GM12873 (cell line): ENCODE data around the gene UNC13C.

Source experiments
- CTCF ChIP-seq: IDR thresholded peaks from 2 replicates; pipeline ENCODE4 v1.5.1; 2012; ENCODE audit warnings: low read depth, mild to moderate bottlenecking, moderate library complexity, low read length, control low read depth; ENCODE audit not compliant: insufficient read depth; ENCODE audit errors: missing control alignments

Gene UNC13C

DNA sequence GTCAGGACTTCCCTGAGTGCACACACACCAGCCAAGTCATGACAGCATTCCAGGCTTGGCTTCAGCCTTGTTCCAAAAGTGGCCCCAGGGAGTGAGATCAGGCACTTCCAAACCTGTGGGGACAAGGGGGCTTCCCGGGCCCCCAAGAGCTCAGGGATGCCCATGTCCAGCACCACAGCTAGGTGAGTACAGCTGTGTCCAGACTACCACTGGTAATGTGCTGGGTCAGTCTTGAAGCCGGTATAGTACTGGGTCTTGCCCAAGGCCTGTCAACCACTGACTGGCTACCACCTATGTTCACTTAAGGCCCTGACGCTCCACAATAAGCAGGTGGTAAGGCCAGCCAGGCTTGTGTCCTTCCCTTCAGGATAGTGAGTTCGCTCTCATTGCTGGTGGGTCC lies 249.3 kb downstream of the UNC13C start:
- no peak for TF ChIP-seq CTCF

GRCh38 chr15:54250326-54250725 lies 272.1 kb downstream of the UNC13C start:
- no peak for TF ChIP-seq CTCF

DNA sequence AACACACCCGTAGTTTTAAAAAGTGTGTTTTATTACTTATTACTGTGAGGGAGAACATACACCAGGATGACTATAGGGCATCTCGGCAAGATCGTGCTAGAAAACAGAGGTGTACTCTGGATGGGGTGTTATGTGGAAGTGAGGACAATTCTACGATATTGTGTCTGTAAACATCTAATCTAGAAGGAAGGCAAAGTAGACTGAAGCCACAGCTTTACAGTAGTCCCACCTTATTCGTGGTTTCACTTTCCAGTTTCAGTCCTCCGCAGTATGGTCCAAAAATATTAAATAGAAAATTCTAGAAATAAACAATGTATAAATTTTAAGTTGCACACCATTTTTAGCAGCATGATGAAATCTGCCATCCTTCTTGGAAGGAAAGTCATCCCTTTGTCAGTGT lies 277.9 kb downstream of the UNC13C start:
- TF ChIP-seq CTCF: no peak

DNA sequence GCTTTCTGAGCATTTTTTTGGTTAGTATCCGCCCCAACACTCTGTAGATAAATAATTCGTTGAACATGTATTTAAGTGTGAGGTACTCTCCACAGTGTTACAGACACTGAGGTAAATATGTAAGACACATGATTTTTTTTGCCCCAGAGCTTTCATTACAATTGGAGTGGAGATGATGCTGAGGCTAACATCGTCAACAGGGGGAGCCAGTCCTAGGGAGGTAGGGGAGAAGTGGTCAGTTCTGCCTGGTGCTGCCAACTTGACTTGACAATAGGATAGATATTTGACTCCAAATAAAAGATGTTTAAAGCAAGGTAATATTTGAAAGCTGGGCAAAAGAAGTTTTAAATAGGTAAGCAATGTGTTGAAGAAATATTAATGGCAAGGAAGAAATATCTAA lies 295.7 kb downstream of the UNC13C start:
- TF ChIP-seq CTCF: peak; percentile 19

- TF ChIP-seq CTCF: no peak
Observed at GRCh38 chr15:54277834-54278233, 299.6 kb downstream of the UNC13C start.

- TF ChIP-seq CTCF: no peak
Observed at GRCh38 chr15:54280726-54281125, 302.5 kb downstream of the UNC13C start.

DNA sequence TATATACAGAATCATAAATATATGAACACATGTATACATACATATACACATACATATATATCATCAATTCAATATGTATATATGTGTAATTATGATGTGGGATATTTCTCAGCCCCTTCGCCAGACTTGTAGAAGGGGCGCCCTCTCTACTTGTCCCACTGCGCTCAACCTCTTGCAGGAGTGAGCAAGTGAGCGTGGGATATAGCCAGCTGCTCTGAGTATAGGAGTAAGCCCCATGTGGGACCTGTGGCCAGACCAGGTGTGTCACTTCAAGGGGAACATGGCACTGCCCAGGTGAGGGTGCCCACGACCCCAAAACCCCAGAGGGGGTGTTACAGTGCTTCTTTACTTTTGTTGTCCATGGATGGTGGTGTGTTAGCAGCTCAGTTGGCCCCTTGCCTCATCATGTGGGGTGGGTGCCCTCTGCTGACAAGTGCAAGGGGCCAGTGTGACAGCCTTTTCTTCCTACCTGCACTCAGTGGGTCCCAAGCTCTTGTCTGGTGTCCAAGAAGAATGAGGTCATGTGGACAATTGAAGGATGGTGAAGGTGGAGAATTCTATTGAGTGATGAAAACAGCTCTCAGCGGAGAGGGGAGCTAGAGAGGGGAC lies 304.1 kb downstream of the UNC13C start:
- TF ChIP-seq CTCF: no peak
